Suprapubic skin (tissue), 4 donors: ENCODE measurements around the gene COL28A1. TPM values are rescaled to one million over a fixed set of nuclear protein-coding genes. Genes with fewer than 3 reads are reported as not detected.

Experiments used
- DNase-seq, 2 donors: peaks; one replicate each; pipeline ENCODE4 v3.0.0-alpha.2; 2019; ENCODE audit warnings: low spot score in 2 of 2
- H3K27ac ChIP-seq: fragments of 200-600 bp; sonication (generic); one replicate; pipeline ENCODE4 v1.5.1; 2019
- H3K27me3 ChIP-seq: fragments of 200-600 bp; sonication (generic); one replicate; pipeline ENCODE4 v1.5.1; 2019
- H3K36me3 ChIP-seq: fragments of 200-600 bp; sonication (generic); one replicate; pipeline ENCODE4 v1.5.1; 2019
- H3K4me1 ChIP-seq: fragments of 200-600 bp; sonication (generic); one replicate; pipeline ENCODE4 v1.5.1; 2019
- H3K4me3 ChIP-seq: fragments of 200-600 bp; sonication (generic); one replicate; pipeline ENCODE4 v1.5.1; 2019; ENCODE audit warnings: mild to moderate bottlenecking
- H3K9me3 ChIP-seq: fragments of 200-600 bp; sonication (generic); one replicate; pipeline ENCODE4 v1.5.1; 2019
- EP300 ChIP-seq: sonication (generic); formaldehyde crosslinking; IDR thresholded peaks from one replicate; pipeline ENCODE4 v1.6.1; 2017; ENCODE audit warnings: antibody characterized with exemption
- POLR2A ChIP-seq, 2 donors: fragments of 450-650 bp; IDR thresholded peaks; one replicate each; pipeline ENCODE4 v1.6.1; 2017; ENCODE audit warnings: antibody characterized with exemption in 2 of 2, mild to moderate bottlenecking in 2 of 2, moderate library complexity in 2 of 2
- POLR2AphosphoS5 ChIP-seq, 3 donors: sonication (generic); formaldehyde crosslinking; IDR thresholded peaks; one replicate each; pipeline ENCODE4 v1.6.1; 2017; ENCODE audit warnings: antibody characterized with exemption in 3 of 3
- WGBS: methylation state at CpG from one replicate; pipeline ENCODE4 v1.1.5; 2018; 5-methylcytosine and 5-hydroxymethylcytosine counted together
- total RNA-seq, 4 donors: library from RNA; depleted of rRNA; stranded (reverse); fragments of >200 nt; gene quantifications; one replicate each; pipeline ENCODE4 v1.1.0, GENCODE V29; 2016
- TF ChIP-seq, protein P1 (sequence below), 2 donors: fragments of 200-600 bp in 1 of 2; fragments of 450-650 bp in 1 of 2; sonication (generic) in 1 of 2; IDR thresholded peaks; one replicate each; pipeline ENCODE4 v1.5.1; 2016 to 2019; ENCODE audit warnings: antibody characterized with exemption in 2 of 2, mild to moderate bottlenecking in 1 of 2, moderate library complexity in 1 of 2

COL28A1 gene
- total RNA-seq, 4 donors from 2014 or later, result 0.85 to 2.9 (median 2.0) TPM

DNA sequence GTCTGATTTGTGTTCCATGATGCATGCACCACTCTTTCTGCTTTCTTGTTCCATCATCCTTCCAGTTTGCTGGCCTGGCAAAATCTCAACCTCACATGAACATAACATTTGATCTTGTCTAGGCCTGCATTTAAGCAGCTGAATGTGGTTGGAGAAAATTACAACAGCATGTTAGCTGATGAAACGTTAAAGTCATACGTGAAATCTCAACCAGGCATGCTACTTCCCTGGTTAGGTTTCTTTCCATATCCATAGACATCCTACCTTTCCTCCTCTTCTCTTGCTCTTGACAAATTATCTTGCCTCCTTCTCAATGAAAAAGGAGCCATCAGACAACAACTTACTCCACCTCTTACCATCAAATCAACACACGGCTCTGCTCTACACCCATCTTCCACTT, 199.8 kb downstream of the COL28A1 start:
- no peak overlapping the region for H3K27ac ChIP-seq
- no peaks in the 10 kb centered on the region for H3K9me3 ChIP-seq
- peaks cover 11% of the 10 kb centered on the region for H3K4me1 ChIP-seq

DNA sequence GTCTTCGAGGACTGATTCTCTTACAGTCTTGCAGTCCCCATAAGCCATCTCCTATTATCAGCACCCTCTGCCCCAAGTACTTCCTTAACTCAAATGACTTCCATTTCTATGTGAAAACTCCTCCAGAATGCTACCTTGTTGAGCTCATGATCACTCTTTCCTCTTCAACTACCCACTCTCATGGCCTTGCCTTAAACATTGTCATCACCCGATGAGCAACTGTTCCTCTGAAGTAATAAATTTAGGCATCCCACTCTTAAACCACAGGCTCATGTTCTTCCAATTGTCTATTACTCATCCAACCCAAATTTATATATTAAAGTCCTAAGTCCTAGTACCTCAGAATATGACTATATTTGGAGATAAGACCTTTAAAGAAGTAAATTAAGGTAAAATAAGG, 200.5 kb downstream of the COL28A1 start:
- Histone ChIP-seq H3K4me1 (peaks cover 18% of the 10 kb centered on the region), H3K36me3 (no peaks in the 10 kb centered on the region), H3K27ac (no peak overlapping the region), H3K4me3 (no peak overlapping the region), H3K9me3 (no peaks in the 10 kb centered on the region), H3K27me3 (no peaks in the 10 kb centered on the region)
- TF ChIP-seq POLR2A (IDR thresholded peaks at IDR 0.05) (no peak), EP300 (no peak), POLR2AphosphoS5 (IDR thresholded peaks at IDR 0.05) (no peak)
- TF ChIP-seq, protein P1, sequence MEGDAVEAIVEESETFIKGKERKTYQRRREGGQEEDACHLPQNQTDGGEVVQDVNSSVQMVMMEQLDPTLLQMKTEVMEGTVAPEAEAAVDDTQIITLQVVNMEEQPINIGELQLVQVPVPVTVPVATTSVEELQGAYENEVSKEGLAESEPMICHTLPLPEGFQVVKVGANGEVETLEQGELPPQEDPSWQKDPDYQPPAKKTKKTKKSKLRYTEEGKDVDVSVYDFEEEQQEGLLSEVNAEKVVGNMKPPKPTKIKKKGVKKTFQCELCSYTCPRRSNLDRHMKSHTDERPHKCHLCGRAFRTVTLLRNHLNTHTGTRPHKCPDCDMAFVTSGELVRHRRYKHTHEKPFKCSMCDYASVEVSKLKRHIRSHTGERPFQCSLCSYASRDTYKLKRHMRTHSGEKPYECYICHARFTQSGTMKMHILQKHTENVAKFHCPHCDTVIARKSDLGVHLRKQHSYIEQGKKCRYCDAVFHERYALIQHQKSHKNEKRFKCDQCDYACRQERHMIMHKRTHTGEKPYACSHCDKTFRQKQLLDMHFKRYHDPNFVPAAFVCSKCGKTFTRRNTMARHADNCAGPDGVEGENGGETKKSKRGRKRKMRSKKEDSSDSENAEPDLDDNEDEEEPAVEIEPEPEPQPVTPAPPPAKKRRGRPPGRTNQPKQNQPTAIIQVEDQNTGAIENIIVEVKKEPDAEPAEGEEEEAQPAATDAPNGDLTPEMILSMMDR (IDR thresholded peaks at IDR 0.05), result no peak
- 91% methylated on average over 2 of the region's 2 CpGs for WGBS
- no peak for DNase-seq

More for the DNA sequence above, 199.8 kb downstream of the COL28A1 start:
- Histone ChIP-seq H3K36me3 (no peaks in the 10 kb centered on the region), H3K4me3 (no peak overlapping the region), H3K27me3 (no peaks in the 10 kb centered on the region)
- 33% methylated on average over 3 of the region's 3 CpGs for WGBS
- DNase-seq, result no peak
- TF ChIP-seq POLR2A (IDR thresholded peaks at IDR 0.05) (no peak), EP300 (no peak), POLR2AphosphoS5 (IDR thresholded peaks at IDR 0.05) (no peak)
- TF ChIP-seq, protein P1 (IDR thresholded peaks at IDR 0.05), result no peak

DNA sequence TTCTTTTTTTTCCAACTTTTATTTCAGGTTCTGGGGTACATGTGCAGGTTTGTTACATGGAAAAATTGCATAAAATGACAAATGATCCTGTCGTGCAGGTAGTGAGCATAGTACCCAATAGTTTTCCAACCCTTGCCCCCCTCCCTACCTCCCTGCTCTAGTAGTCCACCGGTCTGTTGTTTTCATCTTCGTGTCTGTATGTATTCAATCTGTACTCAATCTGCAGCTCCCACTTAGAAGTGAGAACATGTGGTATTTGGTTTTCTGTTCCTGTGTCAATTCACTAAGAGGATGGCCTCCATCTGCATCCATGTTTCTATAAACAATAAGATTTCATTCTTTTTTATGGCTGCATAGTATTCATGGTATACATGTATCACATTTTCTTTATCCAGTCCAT, 202.1 kb downstream of the COL28A1 start:
- H3K27ac ChIP-seq, result no peak overlapping the region
- TF ChIP-seq POLR2AphosphoS5 (IDR thresholded peaks at IDR 0.05), result no peak
- TF ChIP-seq, protein P1 (IDR thresholded peaks at IDR 0.05), result no peak
- TF ChIP-seq POLR2A (IDR thresholded peaks at IDR 0.05), result no peak
- TF ChIP-seq EP300, result no peak
- H3K27me3 ChIP-seq, result no peaks in the 10 kb centered on the region
- peaks cover 34% of the 10 kb centered on the region for H3K4me1 ChIP-seq
- DNase-seq, result no peak
- H3K36me3 ChIP-seq, result no peaks in the 10 kb centered on the region
- WGBS, result 76% methylated on average over 3 of the region's 3 CpGs
- no peaks in the 10 kb centered on the region for H3K9me3 ChIP-seq
- H3K4me3 ChIP-seq, result no peak overlapping the region

DNA sequence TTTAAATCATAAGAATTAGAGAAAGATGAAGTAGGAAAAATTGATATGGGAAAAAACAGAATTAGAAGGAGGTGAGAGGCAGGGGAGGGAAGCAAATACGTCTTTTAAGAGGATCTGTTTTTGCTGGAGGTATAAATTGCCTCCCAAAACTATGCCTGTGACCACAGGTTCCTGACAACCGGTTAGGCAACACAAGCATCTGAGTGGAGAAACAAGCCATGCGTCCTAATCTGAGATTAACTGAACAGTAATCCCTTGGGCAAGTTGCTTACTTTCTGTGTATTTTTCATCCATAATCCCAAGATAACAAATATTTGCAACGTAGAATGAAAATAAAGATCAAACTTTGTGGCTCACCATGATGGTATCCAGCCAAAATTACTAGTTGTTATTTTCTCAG, 204.2 kb downstream of the COL28A1 start:
- Histone ChIP-seq H3K9me3 (no peaks in the 10 kb centered on the region), H3K27ac (no peak overlapping the region), H3K4me1 (peaks cover 36% of the 10 kb centered on the region), H3K27me3 (no peaks in the 10 kb centered on the region), H3K36me3 (no peaks in the 10 kb centered on the region), H3K4me3 (no peak overlapping the region)
- no peak for DNase-seq
- WGBS, result 47% methylated on average over 4 of the region's 4 CpGs
- no peak for TF ChIP-seq POLR2AphosphoS5 (IDR thresholded peaks at IDR 0.05)
- TF ChIP-seq, protein P1 (IDR thresholded peaks at IDR 0.05), result no peak
- TF ChIP-seq EP300, result no peak
- TF ChIP-seq POLR2A (IDR thresholded peaks at IDR 0.05), result no peak

DNA sequence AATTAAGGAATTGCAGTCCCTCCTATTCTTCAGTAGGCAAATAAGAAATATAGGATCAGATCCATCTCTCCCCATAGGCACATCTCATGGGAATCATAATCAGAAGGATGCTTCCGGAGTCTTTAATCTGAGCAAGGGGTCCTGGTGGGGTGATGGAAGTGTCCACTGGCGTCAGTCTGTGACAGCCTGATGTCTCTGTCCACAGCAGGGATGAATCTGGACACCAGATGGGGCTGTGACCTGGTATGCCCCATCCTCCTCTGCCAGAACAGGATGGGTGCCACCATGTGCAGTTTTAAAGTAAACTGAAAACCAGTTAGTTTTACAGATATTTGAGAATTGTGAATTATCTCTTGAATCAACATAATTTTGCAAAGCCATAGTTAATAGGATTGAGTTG, 204.7 kb downstream of the COL28A1 start:
- 61% methylated on average over 2 of the region's 2 CpGs for WGBS
- no peak for TF ChIP-seq POLR2AphosphoS5 (IDR thresholded peaks at IDR 0.05)
- TF ChIP-seq POLR2A (IDR thresholded peaks at IDR 0.05), result no peak
- TF ChIP-seq, protein P1 (IDR thresholded peaks at IDR 0.05), result no peak
- TF ChIP-seq EP300, result no peak
- no peak for DNase-seq
- Histone ChIP-seq H3K4me3 (no peak overlapping the region), H3K27ac (no peak overlapping the region), H3K9me3 (no peaks in the 10 kb centered on the region), H3K36me3 (no peaks in the 10 kb centered on the region), H3K27me3 (no peaks in the 10 kb centered on the region), H3K4me1 (peaks cover 36% of the 10 kb centered on the region)
